HepG2 (cell line): ENCODE results near the gene PSMB10. TPM values are rescaled to one million over a fixed set of nuclear protein-coding genes. Genes with fewer than 3 reads are reported as not detected.

ENCODE experiments used
- CEBPZ ChIP-seq: IDR thresholded peaks from 2 replicates; pipeline ENCODE4 v1.6.1; 2012; ENCODE audit warnings: low read length, improper control_type of control experiment
- CSRNP2 ChIP-seq: sonication (generic); formaldehyde crosslinking; conservative IDR thresholded peaks from 2 replicates; pipeline ENCODE4 v1.8.0; 2022; ENCODE audit warnings: low read depth, missing genetic modification reagents
- IRF2 ChIP-seq: IDR thresholded peaks from 2 replicates; pipeline ENCODE4 v1.6.1; 2018; ENCODE audit warnings: missing genetic modification reagents, missing compliant biosample characterization
- IRF9 ChIP-seq: sonication (generic); formaldehyde crosslinking; IDR thresholded peaks from 2 replicates; pipeline ENCODE4 v1.8.0; 2022; ENCODE audit warnings: missing genetic modification reagents, mild to moderate bottlenecking, borderline replicate concordance
- NPAS2 ChIP-seq: sonication (generic); formaldehyde crosslinking; IDR thresholded peaks from 2 replicates; pipeline ENCODE4 v1.8.0; 2022; ENCODE audit warnings: mild to moderate bottlenecking, missing genetic modification reagents, borderline replicate concordance
- SYNCRIP ChIP-seq: fragments of 200-400 bp; formaldehyde crosslinking; IDR thresholded peaks from 2 replicates; pipeline ENCODE4 v1.6.1; 2018; ENCODE audit warnings: mild to moderate bottlenecking, low read depth, low read length; ENCODE audit not compliant: insufficient read depth
- ZBTB33 ChIP-seq: sonication (generic); formaldehyde crosslinking; IDR thresholded peaks from 2 replicates; pipeline ENCODE4 v1.4.0; 2020; ENCODE audit warnings: missing genetic modification reagents
- ZNF331 ChIP-seq: sonication (generic); formaldehyde crosslinking; IDR thresholded peaks from 2 replicates; pipeline ENCODE4 v1.4.0; 2020; ENCODE audit warnings: missing genetic modification reagents
- ZNF503 ChIP-seq: sonication (generic); formaldehyde crosslinking; IDR thresholded peaks from 2 replicates; pipeline ENCODE4 v1.4.0; 2020; ENCODE audit warnings: missing genetic modification reagents
- ZNF660 ChIP-seq: sonication (generic); formaldehyde crosslinking; IDR thresholded peaks from 2 replicates; pipeline ENCODE4 v1.5.1; 2020; ENCODE audit warnings: mild to moderate bottlenecking, low read depth, missing genetic modification reagents, borderline replicate concordance
- ZNF687 ChIP-seq: sonication (generic); formaldehyde crosslinking; IDR thresholded peaks from 2 replicates; pipeline ENCODE4 v1.5.1; 2020; ENCODE audit warnings: mild to moderate bottlenecking, missing genetic modification reagents, moderate library complexity
- polyA plus RNA-seq, 8 experiments: library from polyadenylated mRNA; depleted of rRNA in 3 of 8; stranded (reverse) in 7 of 8; unstranded in 1 of 8; fragments of >200 nt; fragmentation: Illumina TruSeq in 4 of 8; extraction: Trizol in 4 of 8; gene quantifications; 2 replicates each; pipeline versions ENCODE4 v1.2.1 to v1.2.3, GENCODE V29; 2011 to 2016; ENCODE audit warnings: low read depth in 4 of 8, missing spikeins in 1 of 8, mixed read lengths in 1 of 8; ENCODE audit not compliant: insufficient read depth in 1 of 8
- total RNA-seq, 5 experiments: library from RNA; depleted of rRNA; stranded (reverse); fragments of >200 nt; fragmentation: Illumina TruSeq; extraction: Trizol; gene quantifications; 2 replicates each; pipeline ENCODE4 v1.2.3, GENCODE V29; 2016; ENCODE audit warnings: low read depth in 1 of 5

PSMB10 gene
- total and polyA plus RNA-seq, 2 of the 13 experiments (the other 11 are each of a cell fraction or from before 2014, with no cell fraction given): 12.7 to 65.9 TPM

- no peak for TF ChIP-seq CEBPZ
- TF ChIP-seq CSRNP2 (CRISPR knock-in tag): no peak
- peak; percentile 22; the same call in 1 of the 2 replicates for TF ChIP-seq ZNF503 (CRISPR knock-in tag)
- no peak for TF ChIP-seq SYNCRIP
- TF ChIP-seq NPAS2 (CRISPR knock-in tag): no peak
- TF ChIP-seq IRF9 (CRISPR knock-in tag): no peak
- TF ChIP-seq ZNF687 (CRISPR knock-in tag): peak; percentile 20; the same call in 1 of the 2 replicates
- TF ChIP-seq IRF2 (CRISPR knock-in tag): 0 out of 2 replicates have a peak, but pooled peaks have one; percentile 14
- TF ChIP-seq ZNF331 (CRISPR knock-in tag): no peak
- TF ChIP-seq ZBTB33 (CRISPR knock-in tag): no peak
- TF ChIP-seq ZNF660: no peak
Measured at GRCh38 chr16:67901734-67902133, 34.9 kb downstream of the PSMB10 start (continued).
